Skeletal muscle tissue (tissue), 4 donors: ENCODE results near the gene VPS41. TPM values are rescaled to one million over a fixed set of nuclear protein-coding genes. Genes with fewer than 3 reads are reported as not detected.
A peak's percentile ranks its signal among the peaks of the same experiment; 100 is the strongest.

Experiments used
- H3K27ac ChIP-seq: one replicate; pipeline ENCODE4 v1.7.0; 2013; ENCODE audit warnings: mild to moderate bottlenecking, low read depth, low read length, inconsistent platforms
- H3K27me3 ChIP-seq, 3 donors: one replicate each; pipeline ENCODE4 v1.7.0; 2013; ENCODE audit warnings: low read length in 3 of 3; ENCODE audit not compliant: control insufficient read depth in 3 of 3, insufficient read depth in 3 of 3
- H3K36me3 ChIP-seq, 3 donors: one replicate each; pipeline ENCODE4 v1.7.0; 2013; ENCODE audit warnings: low read length in 3 of 3; ENCODE audit not compliant: control insufficient read depth in 3 of 3, insufficient read depth in 3 of 3
- H3K4me1 ChIP-seq, 3 donors: one replicate each; pipeline ENCODE4 v1.7.0; 2013; ENCODE audit warnings: low read length in 3 of 3, mild to moderate bottlenecking in 3 of 3; ENCODE audit not compliant: control insufficient read depth in 3 of 3, insufficient read depth in 3 of 3
- H3K4me3 ChIP-seq, 3 donors: one replicate each; pipeline ENCODE4 v1.7.0; 2013; ENCODE audit warnings: low read length in 3 of 3
- H3K9ac ChIP-seq, 3 donors: one replicate each; pipeline ENCODE4 v1.7.0; 2013; ENCODE audit warnings: low read length in 3 of 3, mild to moderate bottlenecking in 3 of 3, moderate library complexity in 2 of 3, low read depth in 1 of 3
- H3K9me3 ChIP-seq, 3 donors: one replicate each; pipeline ENCODE4 v1.7.0; 2013; ENCODE audit warnings: low read length in 3 of 3; ENCODE audit not compliant: control insufficient read depth in 3 of 3
- total RNA-seq: library from RNA; depleted of rRNA; stranded (reverse); fragments of >200 nt; gene quantifications from one replicate; pipeline ENCODE4 v1.2.3, GENCODE V29; 2014
- donor health status: Osteomylitis.

Gene VPS41
- total RNA-seq, 1 donor from 2014 or later: 35.5 TPM

DNA sequence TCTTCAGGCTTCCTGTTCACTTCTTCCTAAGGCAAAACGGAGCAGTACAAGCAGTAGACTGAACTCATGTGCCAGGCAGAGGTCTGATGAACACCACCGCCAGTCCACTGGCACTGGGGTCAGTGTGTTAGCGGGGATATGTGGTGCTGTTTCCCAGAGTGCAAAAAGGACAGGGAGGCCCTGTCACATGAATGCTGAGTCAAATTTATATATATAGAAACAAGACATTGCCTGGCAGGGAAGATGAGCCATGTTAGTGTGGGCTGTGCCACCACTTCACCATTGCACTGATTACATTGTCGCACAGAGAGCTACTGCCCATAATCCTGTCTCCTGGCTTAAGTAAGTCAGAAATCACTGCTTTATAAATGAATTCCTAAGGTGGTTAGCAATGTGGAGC lies 155.6 kb downstream of the VPS41 start:
- peaks cover 3 to 26% (median 4%) of the 10 kb centered on the region in 3 donors for H3K36me3 ChIP-seq

GRCh38 chr7:38751416-38751815 lies 157.6 kb downstream of the VPS41 start:
- Histone ChIP-seq H3K4me1 (no peaks in the 10 kb centered on the region), H3K27ac (no peak overlapping the region), H3K4me3 (no peak overlapping the region), H3K27me3 (no peaks in the 10 kb centered on the region), H3K9ac (no peak overlapping the region), H3K36me3 (peaks cover 6 to 21% (median 8%) of the 10 kb centered on the region in 3 donors), H3K9me3 (no peaks in the 10 kb centered on the region)

More for the DNA sequence above, 155.6 kb downstream of the VPS41 start:
- Histone ChIP-seq H3K9me3 (no peaks in the 10 kb centered on the region), H3K27ac (peak overlapping the region; percentile 51), H3K27me3 (no peaks in the 10 kb centered on the region), H3K4me1 (no peaks in the 10 kb centered on the region), H3K4me3 (no peak overlapping the region), H3K9ac (no peak overlapping the region)

DNA sequence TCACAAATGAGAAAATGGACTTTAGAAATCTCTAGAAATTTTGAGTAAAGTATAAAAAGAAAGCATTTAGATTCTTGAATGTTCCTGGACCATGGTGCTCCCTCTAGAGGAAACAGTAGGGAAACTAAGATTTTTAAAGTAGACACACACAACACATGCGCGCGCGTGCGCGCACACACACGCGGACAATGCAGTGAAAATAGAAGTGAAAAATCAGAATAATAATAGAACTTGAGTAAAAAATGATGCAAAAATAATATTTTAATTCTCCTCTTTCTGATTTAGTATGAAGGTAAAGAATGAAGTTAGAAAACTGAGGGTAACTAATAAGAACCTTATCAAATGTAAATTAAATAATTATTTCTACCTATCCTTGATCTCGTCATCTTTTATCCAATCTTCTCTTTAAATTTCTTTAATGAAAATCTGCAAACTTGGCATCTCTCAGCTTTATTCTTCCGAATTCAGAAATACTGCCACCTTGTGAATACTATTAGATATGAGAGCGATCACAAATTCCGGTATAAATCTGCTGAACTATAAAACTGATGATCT lies 160.9 kb downstream of the VPS41 start:
- H3K27ac ChIP-seq: no peak overlapping the region
- no peaks in the 10 kb centered on the region for H3K9me3 ChIP-seq
- H3K4me1 ChIP-seq: no peaks in the 10 kb centered on the region
- no peaks in the 10 kb centered on the region for H3K27me3 ChIP-seq
- peaks cover 9 to 26% (median 12%) of the 10 kb centered on the region in 3 donors for H3K36me3 ChIP-seq
- no peak overlapping the region for H3K9ac ChIP-seq
- no peak overlapping the region for H3K4me3 ChIP-seq

GRCh38 chr7:38746438-38746837 lies 162.6 kb downstream of the VPS41 start:
- Histone ChIP-seq H3K9me3 (no peaks in the 10 kb centered on the region), H3K27ac (no peak overlapping the region), H3K4me1 (no peaks in the 10 kb centered on the region), H3K4me3 (no peak overlapping the region), H3K9ac (no peak overlapping the region), H3K27me3 (no peaks in the 10 kb centered on the region), H3K36me3 (peaks cover 7 to 21% (median 14%) of the 10 kb centered on the region in 3 donors)

- H3K27ac ChIP-seq: no peak overlapping the region
- H3K27me3 ChIP-seq: no peaks in the 10 kb centered on the region
- no peak overlapping the region for H3K4me3 ChIP-seq
- peaks cover 11 to 25% (median 20%) of the 10 kb centered on the region in 3 donors for H3K36me3 ChIP-seq
- no peaks in the 10 kb centered on the region for H3K4me1 ChIP-seq
- no peak overlapping the region for H3K9ac ChIP-seq
- H3K9me3 ChIP-seq: no peaks in the 10 kb centered on the region
Observed at GRCh38 chr7:38744746-38745145, 164.2 kb downstream of the VPS41 start.

DNA sequence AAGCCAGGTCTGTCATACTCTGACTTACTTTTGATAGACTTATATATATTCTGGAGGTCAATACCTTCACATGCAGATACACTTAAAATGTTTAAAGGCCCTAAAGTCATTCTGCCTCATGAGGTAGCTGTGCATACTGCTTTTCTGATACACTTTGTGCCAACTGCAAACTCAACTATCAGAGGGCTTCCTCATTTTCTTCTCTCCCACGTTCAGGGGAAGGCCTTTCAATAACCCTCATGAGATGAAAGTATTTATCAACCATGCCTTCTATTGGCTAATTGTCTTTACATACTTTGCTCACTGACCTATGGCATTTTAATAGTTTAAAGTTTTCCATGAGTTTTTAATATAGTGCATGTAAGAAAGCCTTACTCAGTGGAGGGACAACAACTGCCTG lies 165.1 kb downstream of the VPS41 start:
- Histone ChIP-seq H3K36me3 (peaks cover 11 to 25% (median 20%) of the 10 kb centered on the region in 3 donors), H3K27me3 (no peaks in the 10 kb centered on the region), H3K4me3 (no peak overlapping the region)

DNA sequence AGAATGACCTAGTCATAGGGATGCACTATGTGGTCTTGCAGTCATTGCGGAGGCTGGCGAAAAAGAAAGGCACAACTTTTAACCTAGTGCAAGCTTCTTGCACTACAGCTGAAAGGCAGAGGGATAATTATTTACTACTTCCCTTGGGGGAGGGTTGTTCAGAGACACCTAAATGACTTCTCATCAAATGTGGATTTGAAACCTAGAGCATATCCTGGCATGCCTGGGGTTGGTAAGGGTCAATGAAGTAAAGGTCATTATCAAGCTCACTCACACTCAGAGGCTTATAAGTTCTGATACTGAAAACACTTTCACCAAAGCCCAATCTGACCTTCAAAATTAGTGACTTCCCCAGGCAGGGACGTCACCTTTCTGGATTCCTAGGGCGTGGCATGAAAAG lies 168.9 kb downstream of the VPS41 start:
- H3K27me3 ChIP-seq: no peaks in the 10 kb centered on the region
- no peak overlapping the region for H3K9ac ChIP-seq
- H3K9me3 ChIP-seq: no peaks in the 10 kb centered on the region
- no peaks in the 10 kb centered on the region for H3K4me1 ChIP-seq
- H3K4me3 ChIP-seq: no peak overlapping the region
- H3K36me3 ChIP-seq: peaks cover 6 to 21% (median 14%) of the 10 kb centered on the region in 3 donors
- no peak overlapping the region for H3K27ac ChIP-seq

More for the DNA sequence above, 165.1 kb downstream of the VPS41 start:
- no peak overlapping the region for H3K9ac ChIP-seq
- no peaks in the 10 kb centered on the region for H3K4me1 ChIP-seq
- no peaks in the 10 kb centered on the region for H3K9me3 ChIP-seq
- no peak overlapping the region for H3K27ac ChIP-seq

GRCh38 chr7:38736138-38736537 lies 172.9 kb downstream of the VPS41 start:
- H3K27me3 ChIP-seq: no peaks in the 10 kb centered on the region
- H3K4me1 ChIP-seq: no peaks in the 10 kb centered on the region
- H3K9ac ChIP-seq: no peak overlapping the region
- H3K27ac ChIP-seq: no peak overlapping the region
- peaks cover 3 to 6% (median 6%) of the 10 kb centered on the region in 3 donors for H3K36me3 ChIP-seq
- no peaks in the 10 kb centered on the region for H3K9me3 ChIP-seq
- H3K4me3 ChIP-seq: no peak overlapping the region

GRCh38 chr7:38731215-38731614 lies 177.8 kb downstream of the VPS41 start:
- no peaks in the 10 kb centered on the region for H3K4me1 ChIP-seq
- H3K9ac ChIP-seq: no peak overlapping the region
- no peaks in the 10 kb centered on the region for H3K9me3 ChIP-seq
- peaks cover 0 to 12% (median 5%) of the 10 kb centered on the region in 3 donors for H3K36me3 ChIP-seq
- H3K27ac ChIP-seq: no peak overlapping the region
- H3K27me3 ChIP-seq: no peaks in the 10 kb centered on the region
- no peak overlapping the region for H3K4me3 ChIP-seq

GRCh38 chr7:38728145-38728544 lies 180.8 kb downstream of the VPS41 start:
- Histone ChIP-seq H3K36me3 (peaks cover 5 to 19% (median 7%) of the 10 kb centered on the region in 3 donors), H3K9ac (no peak overlapping the region), H3K27ac (no peak overlapping the region), H3K27me3 (no peaks in the 10 kb centered on the region), H3K9me3 (no peaks in the 10 kb centered on the region), H3K4me3 (no peak overlapping the region), H3K4me1 (no peaks in the 10 kb centered on the region)
